Stomach (tissue), 9 donors: ENCODE measurements around the gene EML5. TPM values are rescaled to one million over a fixed set of nuclear protein-coding genes. Genes with fewer than 3 reads are reported as not detected.
"Not testable (repeated sequence)": the region's sequence is repeated elsewhere in the genome, so short reads cannot be mapped to it uniquely, and the experiment has no call there.

Experiments used
- DNase-seq, 2 donors: peaks; one replicate each; pipeline versions ENCODE4 v3.0.0 to v3.0.0-alpha.2; 2013 to 2019
- H3K27ac ChIP-seq, 5 donors: fragments of 200-600 bp in 4 of 5; sonication (generic) in 4 of 5; one replicate each; pipeline ENCODE4 v1.5.1; 2013 to 2019; ENCODE audit warnings: mild to moderate bottlenecking in 1 of 5, moderate library complexity in 1 of 5
- H3K27me3 ChIP-seq, 3 donors: fragments of 200-600 bp; sonication (generic); one replicate each; pipeline ENCODE4 v1.5.1; 2017 to 2019; ENCODE audit warnings: mixed run types in 1 of 3
- H3K36me3 ChIP-seq, 4 donors: fragments of 200-600 bp; sonication (generic); 1 replicate in 3 of 4; 2 replicates in 1 of 4; pipeline ENCODE4 v1.5.1; 2016 to 2019
- H3K4me1 ChIP-seq, 4 donors: fragments of 200-600 bp; sonication (generic); one replicate each; pipeline ENCODE4 v1.5.1; 2016 to 2019
- H3K4me3 ChIP-seq, 4 donors: fragments of 200-600 bp; sonication (generic) in 3 of 4; one replicate each; pipeline ENCODE4 v1.5.1; 2016 to 2019; ENCODE audit warnings: mild to moderate bottlenecking in 1 of 4
- H3K9me3 ChIP-seq, 4 donors: fragments of 200-600 bp; sonication (generic); one replicate each; pipeline ENCODE4 v1.5.1; 2016 to 2019
- EP300 ChIP-seq: sonication (generic); formaldehyde crosslinking; IDR thresholded peaks from one replicate; pipeline ENCODE4 v1.6.1; 2017; ENCODE audit warnings: antibody characterized with exemption
- POLR2A ChIP-seq, 4 donors: fragments of 450-650 bp; IDR thresholded peaks; one replicate each; pipeline ENCODE4 v1.6.1; 2016; ENCODE audit warnings: antibody characterized with exemption in 4 of 4, control low read depth in 2 of 4, mild to moderate bottlenecking in 1 of 4, moderate library complexity in 1 of 4
- POLR2AphosphoS5 ChIP-seq, 3 donors: sonication (generic); formaldehyde crosslinking; IDR thresholded peaks; one replicate each; pipeline ENCODE4 v1.6.1; 2016; ENCODE audit warnings: antibody characterized with exemption in 3 of 3
- WGBS, 5 donors: extraction: QIAGEN DNeasy Blood & Tissue Kit in 3 of 5; methylation state at CpG; one replicate each; pipeline versions ENCODE4 v1.1.5 to v1.1.7; 2013 to 2018; 5-methylcytosine and 5-hydroxymethylcytosine counted together
- intact Hi-C: fragments of 100-400 bp; cut with DNase I; formaldehyde crosslinking; loops from one replicate; pipeline ENCODE4 v1.15.1; 2023; ENCODE audit warnings: low total_unique reads
- polyA plus RNA-seq, 3 donors: library from polyadenylated mRNA; stranded (reverse); fragments of 200-250 nt; gene quantifications; one replicate each; pipeline ENCODE4 v1.2.3, GENCODE V29; 2013
- total RNA-seq, 5 donors: library from RNA; depleted of rRNA; stranded (reverse); fragments of >200 nt; gene quantifications; one replicate each; pipeline versions ENCODE4 v1.1.0 to v1.2.3, GENCODE V29; 2014 to 2016
- TF ChIP-seq, protein P1 (sequence below), 7 experiments: fragments of 450-650 bp in 4 of 7; fragments of 200-600 bp in 3 of 7; sonication (generic) in 3 of 7; IDR thresholded peaks; one replicate each; pipeline ENCODE4 v1.5.1; 2016 to 2019; ENCODE audit warnings: antibody characterized with exemption in 7 of 7, control low read depth in 2 of 7, mild to moderate bottlenecking in 1 of 7
- donor health status: healthy with polysubstance abuse.
- donor health status: Bipolar disorder and iron deficiency.
- donor health status: healthy.

EML5 gene
- total and polyA plus RNA-seq, 8 donors = 0.19 to 10.3 (median 0.92) TPM; not detected in 1

DNA sequence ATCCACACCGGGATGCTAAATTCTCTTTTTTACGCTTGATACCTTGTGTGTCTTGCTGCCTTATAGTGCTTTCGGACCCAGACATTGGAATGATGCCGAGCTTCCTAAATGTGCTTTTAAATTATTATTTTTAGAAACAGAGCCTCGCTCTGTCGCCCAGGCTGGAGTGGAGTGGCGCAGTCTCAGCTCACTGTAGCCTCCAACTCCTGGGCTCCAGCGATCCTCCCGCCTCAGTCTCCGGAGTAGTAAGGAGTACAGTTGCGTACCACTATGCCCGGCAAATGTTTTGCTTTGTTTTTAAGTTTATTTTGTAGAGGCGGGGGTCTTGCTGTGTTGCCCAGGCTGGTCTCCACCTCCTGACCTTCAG is 489 bp upstream of the EML5 start:
- Histone ChIP-seq H3K36me3 (no peaks in the 10 kb centered on the region), H3K27me3 (peaks cover 0 to 10% (median 0%) of the 10 kb centered on the region in 3 donors), H3K4me1 (peaks cover 15 to 26% (median 20%) of the 10 kb centered on the region in 4 donors), H3K9me3 (no peaks in the 10 kb centered on the region), H3K4me3 (peak overlapping the region; percentile 66 to 89 (median 72)), H3K27ac (peak overlapping the region; percentile 76 to 90 (median 80))
- intact Hi-C loops = no loop called here
- no peak for DNase-seq
- no peak for TF ChIP-seq EP300
- TF ChIP-seq, protein P1, sequence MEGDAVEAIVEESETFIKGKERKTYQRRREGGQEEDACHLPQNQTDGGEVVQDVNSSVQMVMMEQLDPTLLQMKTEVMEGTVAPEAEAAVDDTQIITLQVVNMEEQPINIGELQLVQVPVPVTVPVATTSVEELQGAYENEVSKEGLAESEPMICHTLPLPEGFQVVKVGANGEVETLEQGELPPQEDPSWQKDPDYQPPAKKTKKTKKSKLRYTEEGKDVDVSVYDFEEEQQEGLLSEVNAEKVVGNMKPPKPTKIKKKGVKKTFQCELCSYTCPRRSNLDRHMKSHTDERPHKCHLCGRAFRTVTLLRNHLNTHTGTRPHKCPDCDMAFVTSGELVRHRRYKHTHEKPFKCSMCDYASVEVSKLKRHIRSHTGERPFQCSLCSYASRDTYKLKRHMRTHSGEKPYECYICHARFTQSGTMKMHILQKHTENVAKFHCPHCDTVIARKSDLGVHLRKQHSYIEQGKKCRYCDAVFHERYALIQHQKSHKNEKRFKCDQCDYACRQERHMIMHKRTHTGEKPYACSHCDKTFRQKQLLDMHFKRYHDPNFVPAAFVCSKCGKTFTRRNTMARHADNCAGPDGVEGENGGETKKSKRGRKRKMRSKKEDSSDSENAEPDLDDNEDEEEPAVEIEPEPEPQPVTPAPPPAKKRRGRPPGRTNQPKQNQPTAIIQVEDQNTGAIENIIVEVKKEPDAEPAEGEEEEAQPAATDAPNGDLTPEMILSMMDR (IDR thresholded peaks at IDR 0.05) = peak in 1 of 7 experiments; percentile 2
- WGBS, 5 donors = 53 to 58% (median 57%) methylated on average over 13 of the region's 13 CpGs

DNA sequence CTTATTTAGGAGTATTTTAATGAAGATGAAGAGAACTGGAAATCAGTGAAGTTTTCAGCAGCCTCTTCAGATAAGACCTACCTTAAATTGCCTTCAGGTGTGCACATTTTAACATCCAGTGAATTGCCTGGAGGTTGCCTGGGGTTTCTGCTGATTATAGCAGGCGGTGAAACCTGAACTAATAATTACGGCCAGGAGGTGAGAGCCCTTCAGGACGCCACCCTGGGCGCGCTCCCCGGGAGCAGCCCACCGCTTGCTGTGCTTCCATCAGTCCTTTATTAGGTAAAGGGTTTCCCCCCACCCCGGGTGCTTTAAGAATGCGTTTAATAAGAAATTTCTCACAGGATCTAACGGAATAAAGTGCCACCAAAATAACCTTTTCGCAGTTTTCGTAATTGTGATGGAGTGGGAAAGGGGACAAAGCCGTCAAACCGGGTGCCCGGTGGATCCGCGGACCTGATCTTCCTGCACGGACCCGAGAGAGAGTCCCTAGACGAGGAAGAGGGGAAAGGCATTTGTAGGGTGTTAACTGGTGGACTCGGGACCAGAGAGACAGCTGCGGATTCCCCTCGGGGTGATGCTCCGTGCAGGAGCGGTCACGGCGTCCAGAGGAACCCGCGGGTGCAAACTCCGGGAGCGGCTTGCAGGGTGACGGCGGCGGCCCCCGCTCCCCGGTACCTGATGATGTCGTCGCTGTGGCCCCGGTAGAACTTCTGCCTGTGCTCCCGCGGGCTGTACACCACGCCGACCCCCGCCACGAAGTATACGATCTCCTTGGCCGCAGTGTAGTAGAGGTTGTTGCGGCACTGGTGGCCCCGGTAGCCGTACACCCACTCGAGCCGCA is 902 bp downstream of the EML5 start:
- WGBS, 5 donors = 2% methylated on average over 38 to 52 of the region's 52 CpGs
- intact Hi-C loops = no loop called here
- peaks cover 0 to 10% (median 0%) of the 10 kb centered on the region in 3 donors for H3K27me3 ChIP-seq

DNA sequence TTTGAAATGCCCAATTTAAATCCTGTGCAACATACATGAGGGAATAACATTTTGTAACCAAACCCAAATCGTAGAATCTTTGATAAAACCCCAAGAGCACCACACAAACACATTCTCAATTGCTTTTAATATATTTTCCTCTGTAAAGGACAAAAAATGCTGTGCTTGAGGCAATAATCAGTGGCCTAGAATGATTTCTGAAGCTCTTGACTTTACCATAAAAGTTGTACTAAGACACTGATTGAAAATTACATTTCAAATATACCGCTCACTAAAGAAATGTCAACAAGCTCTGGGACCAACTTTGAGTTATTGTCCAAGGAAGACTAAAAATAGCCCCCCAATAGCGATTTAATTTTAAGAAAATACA is 1.5 kb downstream of the EML5 start:
- peaks cover 0 to 10% (median 0%) of the 10 kb centered on the region in 3 donors for H3K27me3 ChIP-seq
- H3K9me3 ChIP-seq = no peaks in the 10 kb centered on the region
- no peak for DNase-seq
- TF ChIP-seq, protein P1 (IDR thresholded peaks at IDR 0.05) = no peak
- TF ChIP-seq POLR2A (IDR thresholded peaks at IDR 0.05) = no peak
- TF ChIP-seq POLR2AphosphoS5 (IDR thresholded peaks at IDR 0.05) = no peak
- no peak for TF ChIP-seq EP300
- intact Hi-C loops = no loop called here
- peak overlapping the region in 1 of 4 donors; percentile 89 for H3K4me3 ChIP-seq
- WGBS, 5 donors = 57 to 61% (median 58%) methylated on average over 3 of the region's 3 CpGs
- H3K4me1 ChIP-seq = peaks cover 15 to 26% (median 20%) of the 10 kb centered on the region in 4 donors
- no peaks in the 10 kb centered on the region for H3K36me3 ChIP-seq
- no peak overlapping the region for H3K27ac ChIP-seq

More for the DNA sequence above, 902 bp downstream of the EML5 start:
- Histone ChIP-seq H3K36me3 (no peaks in the 10 kb centered on the region), H3K4me3 (peak overlapping the region; percentile 66 to 89 (median 72)), H3K4me1 (peaks cover 15 to 26% (median 20%) of the 10 kb centered on the region in 4 donors), H3K27ac (peak overlapping the region; percentile 76 to 90 (median 80)), H3K9me3 (no peaks in the 10 kb centered on the region)
- TF ChIP-seq, protein P1 (IDR thresholded peaks at IDR 0.05) = no peak
- TF ChIP-seq POLR2A (IDR thresholded peaks at IDR 0.05) (no peak), EP300 (no peak), POLR2AphosphoS5 (IDR thresholded peaks at IDR 0.05) (no peak)
- peak; percentile 28 to 39 for DNase-seq

GRCh38 chr14:88790501-88791251 is 2.1 kb downstream of the EML5 start:
- Histone ChIP-seq H3K4me1 (peaks cover 15 to 26% (median 20%) of the 10 kb centered on the region in 4 donors), H3K36me3 (no peaks in the 10 kb centered on the region), H3K9me3 (no peaks in the 10 kb centered on the region), H3K27ac (no peak overlapping the region), H3K4me3 (no peak overlapping the region), H3K27me3 (peaks cover 0 to 10% (median 0%) of the 10 kb centered on the region in 3 donors)
- WGBS, 5 donors = 78 to 85% (median 83%) methylated on average over 5 of the region's 5 CpGs
- no peak for DNase-seq
- intact Hi-C loops = no loop called here
- no peak for TF ChIP-seq EP300
- TF ChIP-seq, protein P1 (IDR thresholded peaks at IDR 0.05) = no peak
- no peak for TF ChIP-seq POLR2A (IDR thresholded peaks at IDR 0.05)
- no peak for TF ChIP-seq POLR2AphosphoS5 (IDR thresholded peaks at IDR 0.05)

- H3K9me3 ChIP-seq, H3K4me3 ChIP-seq, intact Hi-C loops, H3K36me3 ChIP-seq, DNase-seq, H3K27ac ChIP-seq: not testable (repeated sequence)
- Histone ChIP-seq H3K27me3 (peaks cover 0 to 10% (median 0%) of the 10 kb centered on the region in 3 donors), H3K4me1 (peaks cover 15 to 26% (median 20%) of the 10 kb centered on the region in 4 donors)
Observed at GRCh38 chr14:88789573-88789972, 3.2 kb downstream of the EML5 start.
